ENCODE measurements around the gene HOXA1.

DNA sequence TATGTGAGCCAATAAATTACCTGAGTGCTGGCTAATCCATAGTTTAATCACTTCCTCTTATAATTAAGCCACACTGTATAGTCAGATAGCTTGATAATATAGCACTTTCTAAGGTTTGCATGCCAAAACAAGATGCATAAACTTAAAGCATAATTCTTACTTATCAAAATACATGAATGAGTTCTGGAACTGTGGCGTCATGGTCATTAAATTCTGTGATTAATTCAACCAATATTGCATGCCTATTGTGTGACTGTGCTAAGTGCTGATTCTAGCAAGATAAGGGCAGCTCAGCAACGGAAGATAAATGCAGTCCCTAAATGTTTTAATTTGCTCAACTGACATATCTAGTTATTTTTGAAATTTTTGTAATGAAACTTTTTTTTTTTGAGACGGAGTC is 29.7 kb downstream of the HOXA1 start:
- TF ChIP-seq CTCF (IDR thresholded peaks at IDR 0.05; ENCODE audit: low read depth, low read length) = no peak
- TF ChIP-seq POLR2A (IDR thresholded peaks at IDR 0.05; ENCODE audit: extremely low read depth, insufficient read length) = no peak
